Measurements from ENCODE around the gene TMEM81. TPM values are rescaled to one million over a fixed set of nuclear protein-coding genes. Genes with fewer than 3 reads are reported as not detected.

The TMEM81 gene
- polyA plus RNA-seq, 2 of the 4 experiments (the other 2 are of a cell fraction) = 2.2 to 4.3 TPM

DNA sequence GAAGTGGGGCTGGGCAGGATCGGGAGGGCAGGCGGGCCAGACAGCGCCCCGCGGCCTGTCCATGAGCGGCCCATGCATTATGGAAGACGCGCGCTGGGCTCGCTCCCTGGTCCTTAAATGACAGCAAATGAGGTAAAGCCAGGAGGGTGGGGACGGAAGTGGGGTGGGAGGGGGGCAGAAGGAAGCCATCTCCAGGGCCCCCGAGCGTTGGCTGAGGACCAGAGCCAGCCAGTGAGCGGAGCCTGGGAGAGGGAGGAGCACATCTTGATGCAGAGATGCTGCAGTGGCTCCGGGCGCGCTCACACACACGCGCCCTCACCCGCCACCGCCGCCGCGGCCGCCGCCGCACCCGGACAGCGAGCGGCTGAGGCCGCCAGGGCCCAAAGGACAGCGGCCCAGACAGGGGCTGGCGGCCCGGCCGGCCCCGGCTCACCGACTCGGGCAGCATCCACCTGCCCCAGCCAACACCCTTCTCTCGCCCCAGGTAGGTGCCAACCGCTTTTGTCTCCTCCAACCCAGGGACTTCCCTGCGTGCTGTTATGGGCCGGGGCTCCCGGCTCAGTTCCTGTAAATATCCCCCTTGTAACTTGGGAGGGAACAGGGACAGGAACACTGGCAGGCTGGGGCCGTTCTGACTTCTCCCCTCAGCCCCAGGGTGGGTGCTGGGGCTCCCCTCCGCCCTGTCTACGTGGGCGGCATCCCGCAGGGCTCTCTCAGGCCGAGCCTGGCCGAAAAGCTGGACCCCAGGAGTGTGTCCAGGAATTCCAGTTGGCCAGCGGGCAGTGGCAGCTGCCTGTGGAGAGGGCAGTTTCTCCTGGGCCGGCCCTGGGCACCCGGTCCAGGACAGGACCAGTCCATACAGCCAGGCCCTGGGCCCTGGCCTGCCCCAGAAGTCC is 41.1 kb downstream of the TMEM81 start, which contains the start of gene CNTN2:
Gene CNTN2, plus strand, starts transcription at position 302 of the 896 bp plus-strand sequence. CDS start 9,974 bp downstream, outside the sequence.
- ChIA-PET CTCF (interaction anchor here (1.2 to 2.2 kb wide), 6 partner anchors 12 to 213 kb away, joined by 3 to 20 read pairs (median 4); no protein-coding TSS in a partner anchor), POLR2A (no interaction called here)
- no peaks in the 10 kb centered on the region for H3K9me3 ChIP-seq
- peak within 1 kb of the TSS; percentile 10; the same call in 1 of the 3 replicates for H3K4me3 ChIP-seq
- WGBS (ENCODE audit: missing lambda C conversion rate) = 18% methylated on average over 45 of the region's 53 CpGs
- ATAC-seq (peak; percentile 27 to 70; a peak in 4 of 6 replicates), DNase-seq (ENCODE audit: low read depth in 1 of 2, low spot score in 1 of 2) (no peak), FAIRE-seq (no peak)
- TF ChIP-seq ESRRA (IDR thresholded peaks at IDR 0.05; ENCODE audit: borderline replicate concordance, low read length) = no peak
- TF ChIP-seq FOSB (CRISPR knock-in tag; IDR thresholded peaks at IDR 0.05) = no peak
- TF ChIP-seq PBX3 (IDR thresholded peaks at IDR 0.05) = no peak
- no peak for TF ChIP-seq POLR2A (IDR thresholded peaks at IDR 0.05; ENCODE audit: low read length)
- no peak for TF ChIP-seq FOSL2 (IDR thresholded peaks at IDR 0.05)
- no peak for TF ChIP-seq FOSL2 (CRISPR knock-in tag; IDR thresholded peaks at IDR 0.05)
- TF ChIP-seq MAFK (IDR thresholded peaks at IDR 0.05; ENCODE audit: partially characterized antibody) = no peak
- no peak for TF ChIP-seq POLR2AphosphoS2 (conservative IDR thresholded peaks at IDR 0.05; ENCODE audit: low read length)
- TF ChIP-seq HOXA7 (CRISPR knock-in tag; IDR thresholded peaks at IDR 0.05) = no peak
- TF ChIP-seq GATA3 (IDR thresholded peaks at IDR 0.05; ENCODE audit: borderline replicate concordance) = no peak
- TF ChIP-seq FOXS1 (CRISPR knock-in tag; IDR thresholded peaks at IDR 0.05) = no peak
- TF ChIP-seq JUN (IDR thresholded peaks at IDR 0.05) = no peak
- TF ChIP-seq NR3C1 (IDR thresholded peaks at IDR 0.05) = no peak
- no peak for TF ChIP-seq HES2 (IDR thresholded peaks at IDR 0.05)
- TF ChIP-seq BHLHE40 (IDR thresholded peaks at IDR 0.05; ENCODE audit: low read depth, low read length) = no peak
- no peak for TF ChIP-seq MYC (IDR thresholded peaks at IDR 0.05; ENCODE audit: borderline replicate concordance, low read length)
- peak within 1 kb of the TSS; percentile 74 for H3K4me2 ChIP-seq
- no peak within 1 kb of the TSS for H3K27ac ChIP-seq
- H3K4me1 ChIP-seq = peaks cover 5% of the 10 kb centered on the region; the same call in 1 of the 3 replicates

GRCh38 chr1:205041998-205042910 is 42.0 kb downstream of the TMEM81 start:
- FAIRE-seq = no peak
- WGBS (ENCODE audit: missing lambda C conversion rate) = 24% methylated on average over 9 of the region's 16 CpGs
- TF ChIP-seq ZSCAN20 (CRISPR knock-in tag; IDR thresholded peaks at IDR 0.05) = no peak
- no peak for TF ChIP-seq RAD21 (conservative IDR thresholded peaks at IDR 0.05 in 1 of 2, IDR thresholded peaks at IDR 0.05 in 1 of 2)
- TF ChIP-seq ZFP36 (IDR thresholded peaks at IDR 0.05; ENCODE audit: borderline replicate concordance, partially characterized antibody) = peak; percentile 4
- TF ChIP-seq HOXB13 (CRISPR knock-in tag; IDR thresholded peaks at IDR 0.05; ENCODE audit: low read depth) = no peak
- no peak for TF ChIP-seq ELK1 (IDR thresholded peaks at IDR 0.05; ENCODE audit: low read depth, low read length)
- no peak for TF ChIP-seq HOXB5 (CRISPR knock-in tag; IDR thresholded peaks at IDR 0.05)
- peak overlapping the region; percentile 74 for H3K4me2 ChIP-seq
- CTCF ChIA-PET = interaction anchor here (1.2 to 1.7 kb wide), 3 partner anchors 11 to 214 kb away, joined by 3 to 5 read pairs (median 4); no protein-coding TSS in a partner anchor
- ATAC-seq = no peak
- no peak for DNase-seq (ENCODE audit: low read depth in 1 of 2, low spot score in 1 of 2)
- peak overlapping the region; percentile 10; the same call in 1 of the 3 replicates for H3K4me3 ChIP-seq
- H3K9me3 ChIP-seq = no peaks in the 10 kb centered on the region
- H3K27ac ChIP-seq = no peak overlapping the region
- H3K4me1 ChIP-seq = peaks cover 5% of the 10 kb centered on the region; the same call in 1 of the 3 replicates
- POLR2A ChIA-PET = no interaction called here

Measured in A549 (cell line).